Loucy (cell line): ENCODE data around the gene PACSIN1.

Experiments used
- H2AFZ ChIP-seq: fragments of 200-600 bp; sonication (generic); 2 replicates; pipeline ENCODE4 v1.6.0; 2016; ENCODE audit warnings: antibody characterized with exemption, mild to moderate bottlenecking, low read length, moderate library complexity
- H3F3A ChIP-seq: fragments of 200-600 bp; 2 replicates; pipeline ENCODE4 v1.6.0; 2016; ENCODE audit warnings: antibody characterized with exemption, low read depth, mild to moderate bottlenecking
- H3K27me3 ChIP-seq: fragments of 200-600 bp; sonication (generic); 2 replicates; pipeline ENCODE4 v1.6.1; 2014; ENCODE audit warnings: low read length, mild to moderate bottlenecking; ENCODE audit not compliant: insufficient read depth, poor library complexity, severe bottlenecking
- H3K36me3 ChIP-seq: fragments of 200-600 bp; sonication (generic); 2 replicates; pipeline ENCODE4 v1.6.1; 2016; ENCODE audit warnings: low read length; ENCODE audit not compliant: insufficient read depth
- H3K4me1 ChIP-seq: fragments of 200-600 bp; sonication (generic); 2 replicates; pipeline ENCODE4 v1.5.1; 2014; ENCODE audit warnings: low read length, mild to moderate bottlenecking; ENCODE audit not compliant: insufficient read depth, poor library complexity, severe bottlenecking
- H3K4me2 ChIP-seq: fragments of 200-600 bp; sonication (generic); 2 replicates; pipeline ENCODE4 v1.6.0; 2014; ENCODE audit warnings: antibody characterized with exemption, low read length, low read depth, mild to moderate bottlenecking; ENCODE audit not compliant: poor library complexity, severe bottlenecking
- H3K4me3 ChIP-seq: fragments of 200-600 bp; sonication (generic); 2 replicates; pipeline ENCODE4 v1.5.1; 2014; ENCODE audit warnings: low read length, mild to moderate bottlenecking, mixed read lengths; ENCODE audit not compliant: poor library complexity, severe bottlenecking
- H3K79me2 ChIP-seq: fragments of 200-600 bp; sonication (generic); 2 replicates; pipeline ENCODE4 v1.6.1; 2014; ENCODE audit warnings: low read length; ENCODE audit not compliant: insufficient read depth
- H3K9ac ChIP-seq: fragments of 200-600 bp; sonication (generic); 2 replicates; pipeline ENCODE4 v1.6.0; 2014; ENCODE audit warnings: mild to moderate bottlenecking, low read depth, low read length, moderate library complexity; ENCODE audit not compliant: poor library complexity, severe bottlenecking
- H3K9me2 ChIP-seq: fragments of 200-600 bp; sonication (generic); replicated peaks from 2 replicates; pipeline ENCODE4 v1.6.1; 2016; ENCODE audit warnings: low read depth, low read length, mixed read lengths
- H3K9me3 ChIP-seq: fragments of 200-600 bp; sonication (generic); 2 replicates; pipeline ENCODE4 v1.6.1; 2014; ENCODE audit warnings: mild to moderate bottlenecking, antibody characterized with exemption, low read length, low read depth; ENCODE audit not compliant: insufficient read depth
- H4K20me1 ChIP-seq: fragments of 200-600 bp; sonication (generic); 2 replicates; pipeline ENCODE4 v1.6.0; 2014; ENCODE audit warnings: antibody characterized with exemption, low read length, mild to moderate bottlenecking; ENCODE audit not compliant: insufficient read depth, poor library complexity, severe bottlenecking
- EZH2phosphoT487 ChIP-seq: fragments of 200-600 bp; IDR thresholded peaks from 2 replicates; pipeline ENCODE4 v1.6.1; 2018; ENCODE audit warnings: antibody characterized with exemption, mild to moderate bottlenecking, moderate library complexity, borderline replicate concordance
- TF ChIP-seq, protein P1 (sequence below): fragments of 200-600 bp; sonication (generic); conservative IDR thresholded peaks from 2 replicates; pipeline ENCODE4 v1.5.1; 2014; ENCODE audit warnings: mild to moderate bottlenecking, antibody characterized with exemption, low read length

The PACSIN1 gene

DNA sequence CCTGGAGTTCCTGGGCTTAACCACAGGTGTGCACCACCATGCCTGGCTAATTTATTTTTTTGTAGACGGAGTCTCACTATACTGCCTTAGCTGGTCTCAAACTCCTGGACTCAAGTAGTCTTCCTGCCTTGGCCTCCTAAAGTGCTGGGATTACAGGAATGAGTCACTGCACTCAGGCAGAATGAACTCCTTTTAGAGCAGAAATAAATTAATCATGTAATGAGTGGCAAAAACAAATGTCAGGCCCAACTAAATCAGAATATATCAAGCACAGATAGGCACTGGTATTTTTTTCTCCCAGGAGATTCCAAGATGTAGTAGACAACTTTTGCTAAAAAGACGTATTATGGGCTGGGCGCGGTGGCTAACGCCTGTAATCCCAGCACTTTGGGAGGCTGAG lies 42.6 kb upstream of the PACSIN1 start:
- Histone ChIP-seq H3K36me3 (peaks cover 55% of the 10 kb centered on the region; the same call in 1 of the 2 replicates), H3K4me3 (peak overlapping the region; percentile 100), H3K4me1 (peaks cover 37% of the 10 kb centered on the region), H4K20me1 (peaks cover 60% of the 10 kb centered on the region), H3K9me2 (no peaks in the 10 kb centered on the region), H3K27me3 (peaks cover 9% of the 10 kb centered on the region), H3F3A (no peaks in the 10 kb centered on the region), H3K9me3 (no peaks in the 10 kb centered on the region), H3K9ac (peak overlapping the region; percentile 99), H3K4me2 (peak overlapping the region; percentile 93), H3K79me2 (peaks cover 64% of the 10 kb centered on the region), H2AFZ (no peak overlapping the region)
- no peak for TF ChIP-seq EZH2phosphoT487
- TF ChIP-seq, protein P1, sequence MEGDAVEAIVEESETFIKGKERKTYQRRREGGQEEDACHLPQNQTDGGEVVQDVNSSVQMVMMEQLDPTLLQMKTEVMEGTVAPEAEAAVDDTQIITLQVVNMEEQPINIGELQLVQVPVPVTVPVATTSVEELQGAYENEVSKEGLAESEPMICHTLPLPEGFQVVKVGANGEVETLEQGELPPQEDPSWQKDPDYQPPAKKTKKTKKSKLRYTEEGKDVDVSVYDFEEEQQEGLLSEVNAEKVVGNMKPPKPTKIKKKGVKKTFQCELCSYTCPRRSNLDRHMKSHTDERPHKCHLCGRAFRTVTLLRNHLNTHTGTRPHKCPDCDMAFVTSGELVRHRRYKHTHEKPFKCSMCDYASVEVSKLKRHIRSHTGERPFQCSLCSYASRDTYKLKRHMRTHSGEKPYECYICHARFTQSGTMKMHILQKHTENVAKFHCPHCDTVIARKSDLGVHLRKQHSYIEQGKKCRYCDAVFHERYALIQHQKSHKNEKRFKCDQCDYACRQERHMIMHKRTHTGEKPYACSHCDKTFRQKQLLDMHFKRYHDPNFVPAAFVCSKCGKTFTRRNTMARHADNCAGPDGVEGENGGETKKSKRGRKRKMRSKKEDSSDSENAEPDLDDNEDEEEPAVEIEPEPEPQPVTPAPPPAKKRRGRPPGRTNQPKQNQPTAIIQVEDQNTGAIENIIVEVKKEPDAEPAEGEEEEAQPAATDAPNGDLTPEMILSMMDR = no peak

DNA sequence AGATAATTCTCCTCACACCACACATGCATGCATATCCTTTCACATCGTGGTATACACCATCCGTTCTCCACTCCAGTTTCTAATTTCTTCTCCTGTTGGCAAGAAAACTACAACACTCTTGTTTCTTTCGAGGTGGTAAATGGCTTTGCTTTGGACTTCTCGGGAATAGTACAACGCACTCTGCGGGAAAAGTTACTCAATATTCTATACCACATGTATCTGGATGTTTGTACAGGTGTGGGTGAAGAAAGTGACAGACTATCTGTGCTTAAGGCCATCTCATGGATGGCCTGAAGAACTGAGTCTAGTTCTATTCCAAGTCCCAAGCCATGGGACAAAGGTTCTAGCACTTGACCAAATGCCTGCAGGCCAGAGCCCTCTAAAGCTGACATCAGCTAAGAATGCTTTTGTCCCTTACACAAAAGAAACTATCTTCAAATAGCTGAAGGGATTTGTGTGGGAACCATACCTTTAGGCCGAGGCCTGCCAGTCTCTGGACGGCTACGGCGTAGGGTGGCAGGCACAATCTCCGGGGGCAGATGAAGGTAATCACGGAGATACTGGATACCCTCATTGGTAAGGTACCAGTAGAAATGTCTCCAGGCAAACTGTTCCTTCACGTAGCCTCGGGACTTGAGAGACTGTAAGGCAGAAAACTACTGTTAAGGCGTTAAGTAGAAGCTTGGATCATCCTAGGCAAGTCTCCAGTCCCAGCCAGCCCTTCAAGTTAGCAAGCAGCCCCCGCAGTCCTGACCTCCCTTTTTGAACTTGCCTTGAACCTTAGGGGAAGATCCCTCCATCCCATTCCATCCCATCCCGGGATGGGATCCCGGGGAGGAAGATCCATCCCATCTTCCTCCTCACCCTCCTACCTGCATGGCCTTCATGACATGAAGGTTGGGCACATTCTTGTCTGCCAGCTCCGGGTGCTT lies 41.4 kb upstream of the PACSIN1 start:
- H3K27me3 ChIP-seq = peaks cover 9% of the 10 kb centered on the region
- no peak for TF ChIP-seq EZH2phosphoT487
- TF ChIP-seq, protein P1 = no peak
- peaks cover 51% of the 10 kb centered on the region for H4K20me1 ChIP-seq
- peak overlapping the region; percentile 93 for H3K4me2 ChIP-seq
- H3K79me2 ChIP-seq = peaks cover 64% of the 10 kb centered on the region
- peak overlapping the region; percentile 99 for H3K9ac ChIP-seq
- peak overlapping the region; percentile 100 for H3K4me3 ChIP-seq
- H2AFZ ChIP-seq = no peak overlapping the region
- peaks cover 45% of the 10 kb centered on the region; the same call in 1 of the 2 replicates for H3K36me3 ChIP-seq
- no peaks in the 10 kb centered on the region for H3K9me2 ChIP-seq
- no peaks in the 10 kb centered on the region for H3K9me3 ChIP-seq
- H3K4me1 ChIP-seq = peaks cover 37% of the 10 kb centered on the region
- H3F3A ChIP-seq = no peaks in the 10 kb centered on the region

DNA sequence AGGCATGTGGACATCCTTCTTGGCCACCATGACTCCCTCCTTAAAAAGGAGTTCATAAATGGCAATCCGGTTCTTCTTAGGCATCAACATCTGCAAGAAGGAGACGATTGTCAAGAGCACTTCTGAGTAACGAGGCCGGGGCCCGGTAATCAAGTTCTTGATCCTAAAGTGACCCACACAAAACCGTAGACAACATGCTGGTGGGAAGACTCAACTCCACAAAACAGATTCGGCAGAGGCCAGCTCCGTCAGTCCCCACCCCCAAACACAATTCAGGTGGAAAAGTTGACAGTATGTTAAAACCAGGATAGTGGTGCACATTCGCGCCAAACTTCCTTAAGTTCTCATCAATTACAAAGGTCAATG lies 40.8 kb upstream of the PACSIN1 start:
- Histone ChIP-seq H3K4me1 (peaks cover 37% of the 10 kb centered on the region), H3K9me2 (no peaks in the 10 kb centered on the region), H3K4me2 (peak overlapping the region; percentile 93), H3K79me2 (peaks cover 57% of the 10 kb centered on the region), H4K20me1 (peaks cover 45% of the 10 kb centered on the region), H3K36me3 (peaks cover 40% of the 10 kb centered on the region; the same call in 1 of the 2 replicates), H3K9ac (peak overlapping the region; percentile 99), H3F3A (no peaks in the 10 kb centered on the region), H3K4me3 (peak overlapping the region; percentile 100), H2AFZ (no peak overlapping the region), H3K27me3 (peaks cover 9% of the 10 kb centered on the region), H3K9me3 (no peaks in the 10 kb centered on the region)
- TF ChIP-seq EZH2phosphoT487 = no peak
- TF ChIP-seq, protein P1 = no peak
